Upper lobe of left lung (tissue), 4 donors: ENCODE measurements around the gene ADAM15.

Experiments
- EP300 ChIP-seq, 4 donors: sonication (generic); formaldehyde crosslinking; IDR thresholded peaks; one replicate each; pipeline ENCODE4 v1.5.1; 2017; ENCODE audit warnings: antibody characterized with exemption in 4 of 4, control low read depth in 2 of 4
- TF ChIP-seq, protein P1 (sequence below), 6 experiments: fragments of 450-650 bp in 4 of 6; fragments of 200-600 bp in 2 of 6; sonication (generic) in 2 of 6; IDR thresholded peaks; one replicate each; pipeline ENCODE4 v1.5.1; 2016 to 2019; ENCODE audit warnings: antibody characterized with exemption in 6 of 6

GRCh38 chr1:155071701-155072100 lies 20.6 kb downstream of the ADAM15 start:
- TF ChIP-seq, protein P1, sequence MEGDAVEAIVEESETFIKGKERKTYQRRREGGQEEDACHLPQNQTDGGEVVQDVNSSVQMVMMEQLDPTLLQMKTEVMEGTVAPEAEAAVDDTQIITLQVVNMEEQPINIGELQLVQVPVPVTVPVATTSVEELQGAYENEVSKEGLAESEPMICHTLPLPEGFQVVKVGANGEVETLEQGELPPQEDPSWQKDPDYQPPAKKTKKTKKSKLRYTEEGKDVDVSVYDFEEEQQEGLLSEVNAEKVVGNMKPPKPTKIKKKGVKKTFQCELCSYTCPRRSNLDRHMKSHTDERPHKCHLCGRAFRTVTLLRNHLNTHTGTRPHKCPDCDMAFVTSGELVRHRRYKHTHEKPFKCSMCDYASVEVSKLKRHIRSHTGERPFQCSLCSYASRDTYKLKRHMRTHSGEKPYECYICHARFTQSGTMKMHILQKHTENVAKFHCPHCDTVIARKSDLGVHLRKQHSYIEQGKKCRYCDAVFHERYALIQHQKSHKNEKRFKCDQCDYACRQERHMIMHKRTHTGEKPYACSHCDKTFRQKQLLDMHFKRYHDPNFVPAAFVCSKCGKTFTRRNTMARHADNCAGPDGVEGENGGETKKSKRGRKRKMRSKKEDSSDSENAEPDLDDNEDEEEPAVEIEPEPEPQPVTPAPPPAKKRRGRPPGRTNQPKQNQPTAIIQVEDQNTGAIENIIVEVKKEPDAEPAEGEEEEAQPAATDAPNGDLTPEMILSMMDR (IDR thresholded peaks at IDR 0.05), result no peak
- no peak for TF ChIP-seq EP300 (IDR thresholded peaks at IDR 0.05)
